ENCODE results near the gene BANP. TPM values are rescaled to one million over a fixed set of nuclear protein-coding genes. Genes with fewer than 3 reads are reported as not detected.

Gene BANP
- total RNA-seq, 1 experiment from 2014 or later, result 34.5 TPM

GRCh38 chr16:88065747-88066142 lies 114.5 kb downstream of the BANP start:
- H3K4me3 Mint-ChIP-seq, result no peak overlapping the region
- POLR2A ChIA-PET, result no interaction called here
- TF ChIP-seq NFYB (CRISPR knock-in tag; conservative IDR thresholded peaks at IDR 0.05; ENCODE audit: low read depth) (no peak), EMX1 (CRISPR knock-in tag; IDR thresholded peaks at IDR 0.05) (no peak), PRRX2 (CRISPR knock-in tag; IDR thresholded peaks at IDR 0.05) (no peak), E2F1 (CRISPR knock-in tag; IDR thresholded peaks at IDR 0.05) (no peak), RORB (CRISPR knock-in tag; IDR thresholded peaks at IDR 0.05) (no peak), SP1 (CRISPR knock-in tag; conservative IDR thresholded peaks at IDR 0.05) (no peak), FOXK1 (CRISPR knock-in tag; IDR thresholded peaks at IDR 0.05) (no peak), ZNF317 (CRISPR knock-in tag; IDR thresholded peaks at IDR 0.05; ENCODE audit: borderline replicate concordance, low read depth) (no peak), AR (CRISPR knock-in tag; IDR thresholded peaks at IDR 0.05) (no peak), ZNF232 (CRISPR knock-in tag; IDR thresholded peaks at IDR 0.05) (no peak)
- TF ChIP-seq, protein P1, sequence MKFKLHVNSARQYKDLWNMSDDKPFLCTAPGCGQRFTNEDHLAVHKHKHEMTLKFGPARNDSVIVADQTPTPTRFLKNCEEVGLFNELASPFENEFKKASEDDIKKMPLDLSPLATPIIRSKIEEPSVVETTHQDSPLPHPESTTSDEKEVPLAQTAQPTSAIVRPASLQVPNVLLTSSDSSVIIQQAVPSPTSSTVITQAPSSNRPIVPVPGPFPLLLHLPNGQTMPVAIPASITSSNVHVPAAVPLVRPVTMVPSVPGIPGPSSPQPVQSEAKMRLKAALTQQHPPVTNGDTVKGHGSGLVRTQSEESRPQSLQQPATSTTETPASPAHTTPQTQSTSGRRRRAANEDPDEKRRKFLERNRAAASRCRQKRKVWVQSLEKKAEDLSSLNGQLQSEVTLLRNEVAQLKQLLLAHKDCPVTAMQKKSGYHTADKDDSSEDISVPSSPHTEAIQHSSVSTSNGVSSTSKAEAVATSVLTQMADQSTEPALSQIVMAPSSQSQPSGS (CRISPR knock-in tag; IDR thresholded peaks at IDR 0.05; ENCODE audit: borderline replicate concordance, low read depth), result no peak
- TF ChIP-seq, protein P2, sequence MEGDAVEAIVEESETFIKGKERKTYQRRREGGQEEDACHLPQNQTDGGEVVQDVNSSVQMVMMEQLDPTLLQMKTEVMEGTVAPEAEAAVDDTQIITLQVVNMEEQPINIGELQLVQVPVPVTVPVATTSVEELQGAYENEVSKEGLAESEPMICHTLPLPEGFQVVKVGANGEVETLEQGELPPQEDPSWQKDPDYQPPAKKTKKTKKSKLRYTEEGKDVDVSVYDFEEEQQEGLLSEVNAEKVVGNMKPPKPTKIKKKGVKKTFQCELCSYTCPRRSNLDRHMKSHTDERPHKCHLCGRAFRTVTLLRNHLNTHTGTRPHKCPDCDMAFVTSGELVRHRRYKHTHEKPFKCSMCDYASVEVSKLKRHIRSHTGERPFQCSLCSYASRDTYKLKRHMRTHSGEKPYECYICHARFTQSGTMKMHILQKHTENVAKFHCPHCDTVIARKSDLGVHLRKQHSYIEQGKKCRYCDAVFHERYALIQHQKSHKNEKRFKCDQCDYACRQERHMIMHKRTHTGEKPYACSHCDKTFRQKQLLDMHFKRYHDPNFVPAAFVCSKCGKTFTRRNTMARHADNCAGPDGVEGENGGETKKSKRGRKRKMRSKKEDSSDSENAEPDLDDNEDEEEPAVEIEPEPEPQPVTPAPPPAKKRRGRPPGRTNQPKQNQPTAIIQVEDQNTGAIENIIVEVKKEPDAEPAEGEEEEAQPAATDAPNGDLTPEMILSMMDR (IDR thresholded peaks at IDR 0.05), result no peak

DNA sequence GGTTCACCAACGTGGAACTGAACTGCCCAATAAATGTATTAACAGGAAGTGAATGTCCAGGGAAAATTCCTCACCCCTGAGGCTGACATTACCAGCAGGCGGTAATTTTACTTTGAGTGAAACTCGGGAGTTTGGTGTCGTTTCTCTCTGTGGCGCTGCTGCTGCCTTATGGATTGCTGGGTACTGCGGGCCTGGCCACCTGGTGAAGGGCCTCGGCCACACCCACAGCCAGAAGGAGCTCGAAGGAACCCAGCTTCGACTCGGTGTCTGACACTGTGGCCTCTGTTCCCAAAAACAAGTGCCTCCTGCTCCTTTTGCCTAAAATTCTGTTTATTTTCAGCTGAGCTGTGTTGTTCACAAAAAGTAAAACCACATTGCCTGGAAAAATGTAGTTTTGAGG lies 115.0 kb downstream of the BANP start:
- ATAC-seq, result no peak
- POLR2A ChIA-PET, result no interaction called here
- CTCF ChIA-PET, result interaction anchor here (1.6 kb wide), 1 partner anchor 371 kb away, joined by 4 read pairs; no protein-coding TSS in a partner anchor
- TF ChIP-seq NR2C2 (CRISPR knock-in tag; IDR thresholded peaks at IDR 0.05) (no peak), FOXP1 (CRISPR knock-in tag; IDR thresholded peaks at IDR 0.05; ENCODE audit: borderline replicate concordance) (no peak), RELA (CRISPR knock-in tag; IDR thresholded peaks at IDR 0.05; ENCODE audit: borderline replicate concordance) (no peak)
- TF ChIP-seq, protein P3, sequence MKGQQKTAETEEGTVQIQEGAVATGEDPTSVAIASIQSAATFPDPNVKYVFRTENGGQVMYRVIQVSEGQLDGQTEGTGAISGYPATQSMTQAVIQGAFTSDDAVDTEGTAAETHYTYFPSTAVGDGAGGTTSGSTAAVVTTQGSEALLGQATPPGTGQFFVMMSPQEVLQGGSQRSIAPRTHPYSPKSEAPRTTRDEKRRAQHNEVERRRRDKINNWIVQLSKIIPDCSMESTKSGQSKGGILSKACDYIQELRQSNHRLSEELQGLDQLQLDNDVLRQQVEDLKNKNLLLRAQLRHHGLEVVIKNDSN (CRISPR knock-in tag; IDR thresholded peaks at IDR 0.05), result no peak
- TF ChIP-seq, protein P1 (CRISPR knock-in tag; IDR thresholded peaks at IDR 0.05; ENCODE audit: borderline replicate concordance, low read depth), result no peak
- TF ChIP-seq, protein P4, sequence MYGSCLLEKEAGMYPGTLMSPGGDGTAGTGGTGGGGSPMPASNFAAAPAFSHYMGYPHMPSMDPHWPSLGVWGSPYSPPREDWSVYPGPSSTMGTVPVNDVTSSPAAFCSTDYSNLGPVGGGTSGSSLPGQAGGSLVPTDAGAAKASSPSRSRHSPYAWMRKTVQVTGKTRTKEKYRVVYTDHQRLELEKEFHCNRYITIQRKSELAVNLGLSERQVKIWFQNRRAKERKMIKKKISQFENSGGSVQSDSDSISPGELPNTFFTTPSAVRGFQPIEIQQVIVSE (CRISPR knock-in tag; IDR thresholded peaks at IDR 0.05; ENCODE audit: borderline replicate concordance), result no peak
- no peak for DNase-seq (ENCODE audit: low spot score)
- Mint-ChIP-seq H3K36me3 (peaks cover 8% of the 10 kb centered on the region), H3K4me1 (no peaks in the 10 kb centered on the region), H3K27me3 (ENCODE audit: low read depth) (no peaks in the 10 kb centered on the region), H3K9me3 (no peaks in the 10 kb centered on the region), H3K4me3 (no peak overlapping the region), H3K27ac (0 out of 2 replicates have a peak overlapping the region, but pooled peaks have one; percentile 60)

More at GRCh38 chr16:88065747-88066142, 114.5 kb downstream of the BANP start:
- CTCF ChIA-PET, result interaction anchor here (1.6 kb wide), 1 partner anchor 372 kb away, joined by 4 read pairs; no protein-coding TSS in a partner anchor
- H3K27me3 Mint-ChIP-seq (ENCODE audit: low read depth), result no peaks in the 10 kb centered on the region
- H3K9me3 Mint-ChIP-seq, result no peaks in the 10 kb centered on the region
- peaks cover 8% of the 10 kb centered on the region for H3K36me3 Mint-ChIP-seq
- H3K27ac Mint-ChIP-seq, result no peak overlapping the region
- H3K4me1 Mint-ChIP-seq, result no peaks in the 10 kb centered on the region
- ATAC-seq (no peak), DNase-seq (ENCODE audit: low spot score) (no peak)

Measured in WTC11 (cell line).